Measurements from ENCODE around the gene LRRC8C.
"Not testable (repeated sequence)": the region's sequence is repeated elsewhere in the genome, so short reads cannot be mapped to it uniquely, and the experiment has no call there.

Gene LRRC8C

DNA sequence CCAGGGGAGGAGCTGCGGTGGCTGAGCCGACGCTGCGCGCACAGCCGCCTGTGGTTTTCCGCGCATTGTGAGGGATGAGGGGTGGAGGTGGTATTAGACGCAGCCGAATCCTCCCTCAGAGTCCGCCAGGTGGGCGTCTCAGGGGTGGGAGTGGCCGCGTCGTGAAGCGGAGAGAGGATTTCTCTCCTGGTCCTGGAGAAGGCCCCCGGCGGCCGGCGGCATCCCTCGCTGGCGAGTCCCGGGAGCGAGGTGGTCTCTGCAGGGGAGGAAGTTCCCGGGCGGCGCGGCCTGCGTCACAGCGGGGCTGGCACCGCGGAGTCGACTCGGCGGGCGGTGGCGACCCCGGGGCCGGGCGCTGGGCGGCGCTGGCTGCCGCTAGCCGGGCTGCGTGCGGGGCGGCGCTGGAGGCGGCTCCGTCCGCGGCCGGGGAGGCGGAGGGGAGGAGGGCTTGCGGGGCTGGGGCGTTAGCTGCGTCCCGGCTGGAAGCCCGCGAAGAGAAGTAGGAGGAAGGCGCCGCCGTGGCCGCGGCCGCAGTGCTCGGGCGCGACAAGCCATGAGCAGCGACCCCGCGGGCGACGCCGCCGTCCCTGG lies at the start of gene LRRC8C:
Gene LRRC8C, plus strand, starts transcription at position 464 of the 591 bp plus-strand sequence. CDS start 53,354 bp downstream, outside the sequence.
- peak; percentile 96 for DNase-seq (ENCODE audit: low spot score)

DNA sequence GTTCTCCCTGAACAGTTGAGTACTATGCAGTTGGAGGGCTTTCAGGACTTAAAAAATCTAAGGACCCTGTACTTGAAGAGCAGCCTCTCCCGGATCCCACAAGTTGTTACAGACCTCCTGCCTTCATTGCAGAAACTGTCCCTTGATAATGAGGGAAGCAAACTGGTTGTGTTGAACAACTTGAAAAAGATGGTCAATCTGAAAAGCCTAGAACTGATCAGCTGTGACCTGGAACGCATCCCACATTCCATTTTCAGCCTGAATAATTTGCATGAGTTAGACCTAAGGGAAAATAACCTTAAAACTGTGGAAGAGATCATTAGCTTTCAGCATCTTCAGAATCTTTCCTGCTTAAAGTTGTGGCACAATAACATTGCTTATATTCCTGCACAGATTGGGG lies 48.7 kb upstream of the LRRC8C start:
- no peak for DNase-seq (ENCODE audit: low spot score)

DNA sequence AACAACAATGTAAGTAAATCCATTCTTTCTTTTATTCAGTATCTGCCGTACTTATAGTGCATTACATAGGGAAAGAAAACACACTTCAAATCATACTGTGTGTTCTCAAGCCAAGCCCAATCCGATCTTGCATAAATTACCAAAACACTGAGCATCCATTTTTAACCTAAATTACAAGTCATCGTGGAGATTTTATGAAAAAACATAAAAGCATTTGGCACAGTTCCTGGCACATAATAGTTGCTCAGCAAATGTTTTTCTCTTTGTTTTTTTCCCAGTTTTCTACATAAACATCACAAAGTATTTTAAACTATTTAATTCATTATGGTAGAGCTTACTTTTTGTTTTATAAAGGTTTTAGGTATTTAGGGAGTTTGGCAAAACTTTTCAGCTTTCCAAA lies 48.1 kb upstream of the LRRC8C start:
- no peak for DNase-seq (ENCODE audit: low spot score)

DNA sequence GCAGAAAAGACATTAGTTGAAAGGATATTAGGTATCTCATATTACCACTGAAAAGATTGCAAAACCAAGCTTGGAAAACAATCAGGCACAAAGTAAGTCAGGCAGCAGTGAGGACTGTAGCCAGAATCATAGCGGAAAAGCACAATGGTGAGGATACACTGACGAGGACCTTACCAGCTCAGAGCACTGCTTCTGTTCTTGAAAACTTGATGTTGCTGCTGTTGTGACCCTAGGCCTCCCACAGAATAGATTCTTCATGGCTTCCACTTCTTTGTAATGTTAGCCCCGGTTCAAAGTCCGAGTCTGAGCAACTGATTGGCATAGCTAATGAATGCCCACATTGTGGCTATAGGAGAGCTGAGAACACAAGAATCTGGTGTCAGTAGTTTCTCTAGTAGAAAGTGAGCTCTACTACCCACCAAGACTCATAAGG lies 45.2 kb upstream of the LRRC8C start:
- DNase-seq (ENCODE audit: low spot score) = no peak

DNA sequence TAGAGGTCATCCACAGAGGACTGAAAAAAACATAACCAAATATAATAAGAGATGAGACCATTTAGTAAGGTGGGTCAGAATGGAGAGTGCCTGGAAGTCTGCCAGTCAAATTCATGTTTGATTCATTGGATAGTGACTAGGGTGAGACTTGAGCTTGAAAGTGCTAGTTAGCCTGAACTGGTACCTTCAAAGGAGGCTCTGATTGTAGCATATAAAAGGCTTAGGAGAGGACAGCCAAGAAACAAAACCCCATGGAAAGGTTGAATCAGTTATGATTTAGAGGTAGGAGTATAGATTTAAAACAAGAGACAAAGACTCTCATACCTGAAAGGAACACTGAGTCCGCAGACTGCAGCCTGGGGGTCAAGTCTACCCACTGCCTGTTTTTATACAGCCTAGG lies 44.4 kb upstream of the LRRC8C start:
- no peak for DNase-seq (ENCODE audit: low spot score)

DNA sequence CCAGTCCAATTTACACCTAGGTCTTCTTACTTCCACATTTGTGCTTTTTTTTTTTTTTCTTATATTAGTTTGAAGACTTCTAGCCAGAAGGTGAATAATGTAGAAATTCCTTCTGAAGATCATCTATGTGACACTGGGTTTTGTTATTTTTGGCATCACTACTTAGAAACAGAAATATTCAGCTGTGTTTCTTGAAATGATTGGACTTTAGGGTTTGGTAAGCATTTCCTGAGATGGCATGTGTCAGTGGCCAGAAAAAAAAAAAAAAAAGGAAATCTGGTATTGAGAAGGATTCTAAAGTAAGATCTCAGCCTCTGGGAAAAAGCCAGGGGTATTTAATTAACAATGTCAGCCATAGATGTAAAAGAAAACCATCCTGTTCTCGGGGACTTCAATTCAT lies 43.4 kb upstream of the LRRC8C start:
- DNase-seq (ENCODE audit: low spot score) = no peak

DNA sequence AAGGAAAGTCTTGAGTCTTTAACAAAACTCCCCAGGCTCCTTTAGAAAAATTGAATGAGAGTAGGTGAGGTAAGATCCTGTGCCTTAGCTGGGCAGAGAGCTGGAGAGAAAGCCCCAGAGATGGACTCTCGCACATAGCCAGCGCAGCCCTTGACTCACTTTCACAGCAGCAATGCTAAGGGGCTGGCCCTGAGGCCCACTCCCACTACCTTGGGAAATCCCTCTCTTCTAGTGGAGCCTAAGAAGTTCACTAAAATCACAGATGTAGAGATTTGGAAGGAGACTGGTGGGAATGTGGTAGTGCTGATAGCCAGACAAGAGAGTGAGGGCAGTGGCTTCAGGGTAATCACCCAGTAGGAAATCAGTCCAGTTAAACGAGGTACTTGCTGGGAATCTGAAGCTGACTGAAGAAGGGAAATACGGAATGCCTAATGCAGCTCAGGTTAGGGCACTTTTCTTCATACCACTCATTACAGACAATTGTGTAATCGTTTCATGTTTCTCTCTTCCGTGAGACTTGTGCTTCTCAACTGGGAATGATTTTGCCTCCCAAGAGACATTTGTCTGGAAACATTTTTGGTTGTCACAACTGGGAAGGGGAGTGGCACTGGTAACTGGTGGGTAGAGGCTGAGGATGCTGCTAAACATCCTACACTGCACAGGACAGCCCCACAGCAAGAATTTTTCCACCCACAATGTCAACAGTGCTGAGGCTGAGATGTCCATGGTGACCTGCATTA lies 42.4 kb upstream of the LRRC8C start:
- no peak for DNase-seq (ENCODE audit: low spot score)

DNA sequence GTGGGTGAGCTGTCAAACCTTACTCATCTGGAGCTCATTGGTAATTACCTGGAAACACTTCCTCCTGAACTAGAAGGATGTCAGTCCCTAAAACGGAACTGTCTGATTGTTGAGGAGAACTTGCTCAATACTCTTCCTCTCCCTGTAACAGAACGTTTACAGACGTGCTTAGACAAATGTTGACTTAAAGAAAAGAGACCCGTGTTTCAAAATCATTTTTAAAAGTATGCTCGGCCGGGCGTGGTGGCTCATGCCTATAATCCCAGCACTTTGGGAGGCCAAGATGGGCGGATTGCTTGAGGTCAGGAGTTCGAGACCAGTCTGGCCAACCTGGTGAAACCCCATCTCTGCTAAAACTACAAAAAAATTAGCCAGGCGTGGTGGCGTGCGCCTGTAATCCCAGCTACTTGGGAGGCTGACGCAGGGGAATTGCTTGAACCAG lies 40.0 kb upstream of the LRRC8C start:
- not testable (repeated sequence) for DNase-seq (ENCODE audit: low spot score)

DNA sequence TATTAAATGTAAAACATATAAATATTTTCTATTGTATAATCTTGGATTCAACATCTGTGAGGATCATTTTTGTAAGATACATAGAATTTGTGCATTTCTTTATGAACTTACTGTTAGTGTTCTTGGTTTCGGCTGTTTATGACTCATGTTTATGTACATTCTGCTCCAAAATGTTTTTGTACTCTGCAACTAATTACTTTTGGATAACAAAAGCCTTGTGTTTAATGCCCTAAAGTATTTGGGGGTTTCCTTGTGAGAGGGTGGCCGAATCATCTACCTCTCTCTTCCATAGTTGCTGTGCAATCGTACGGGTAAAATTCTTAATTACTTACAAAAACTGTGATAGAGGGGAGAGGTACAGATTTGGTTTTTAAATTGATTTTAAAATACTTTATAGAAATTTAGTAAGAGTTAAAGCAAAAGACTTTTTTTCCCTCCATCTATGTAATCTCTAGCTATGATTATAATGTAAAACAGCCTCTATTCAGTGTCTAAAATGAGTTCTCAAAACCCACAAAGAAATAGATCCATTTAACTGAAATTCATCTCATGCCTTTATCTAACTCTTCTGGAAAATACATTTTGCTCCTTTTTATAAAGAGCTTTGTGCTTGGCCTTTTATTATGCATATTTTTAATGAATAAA lies 38.7 kb upstream of the LRRC8C start:
- no peak for DNase-seq (ENCODE audit: low spot score)

DNA sequence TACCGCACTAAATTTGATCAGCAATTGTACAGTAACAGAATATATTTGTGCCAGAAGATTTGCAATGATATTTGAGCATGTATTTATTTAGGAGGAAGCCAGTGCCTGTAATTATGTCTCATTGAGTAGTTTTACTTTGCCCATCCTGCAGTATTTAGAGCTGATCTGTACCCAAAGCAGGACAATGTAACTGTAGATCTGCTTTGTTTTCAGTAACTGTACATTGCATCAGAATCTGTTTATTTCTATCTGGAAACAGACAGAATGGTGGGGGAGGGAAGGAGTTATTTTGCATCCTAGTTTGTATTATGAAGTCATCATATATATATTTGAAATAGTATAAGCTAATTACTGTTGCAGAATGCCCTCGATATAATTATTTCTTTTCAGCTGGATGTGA lies 36.2 kb upstream of the LRRC8C start:
- DNase-seq (ENCODE audit: low spot score) = no peak

DNA sequence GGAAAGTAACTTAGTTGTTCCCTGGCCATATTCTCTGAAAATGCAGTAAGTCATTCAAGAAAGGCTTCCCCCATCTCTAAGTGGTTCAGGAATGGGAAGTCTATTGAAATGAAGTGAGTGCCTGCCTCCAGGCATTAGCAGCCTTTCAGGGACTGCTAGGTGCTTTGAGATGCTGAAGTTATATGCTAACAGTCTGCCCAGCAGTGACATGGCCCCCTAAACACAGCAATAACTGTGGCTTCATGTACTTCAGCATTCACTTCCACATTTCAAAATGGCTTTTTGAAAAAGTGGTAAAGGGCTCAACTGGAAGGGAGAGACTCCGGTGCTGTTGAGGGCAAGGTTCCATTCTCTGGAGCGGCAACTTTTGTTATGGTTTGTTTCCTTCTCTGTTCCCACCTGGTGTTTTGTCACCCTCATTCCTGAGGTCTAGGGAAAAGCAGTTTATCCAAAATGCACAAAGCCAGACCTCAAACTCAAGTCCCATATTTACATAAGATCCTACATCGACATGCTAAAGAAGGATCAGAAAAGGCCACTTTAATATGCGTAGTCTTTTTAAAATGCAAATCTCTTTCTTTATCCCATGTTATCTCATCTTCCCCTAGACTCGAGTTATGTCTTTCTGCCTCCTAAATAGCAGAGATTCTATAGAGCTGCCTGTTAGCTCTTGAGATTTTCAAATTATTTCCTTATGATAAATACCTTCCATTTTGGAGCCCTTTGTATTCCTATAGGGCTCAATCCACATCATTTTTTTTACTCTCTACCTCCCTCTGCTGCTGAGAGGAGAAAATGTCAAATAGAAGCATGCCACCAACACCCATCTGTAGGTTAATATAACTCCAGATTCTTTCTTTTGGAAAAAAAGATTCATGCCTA lies 34.2 kb upstream of the LRRC8C start:
- DNase-seq (ENCODE audit: low spot score) = peak; percentile 58

DNA sequence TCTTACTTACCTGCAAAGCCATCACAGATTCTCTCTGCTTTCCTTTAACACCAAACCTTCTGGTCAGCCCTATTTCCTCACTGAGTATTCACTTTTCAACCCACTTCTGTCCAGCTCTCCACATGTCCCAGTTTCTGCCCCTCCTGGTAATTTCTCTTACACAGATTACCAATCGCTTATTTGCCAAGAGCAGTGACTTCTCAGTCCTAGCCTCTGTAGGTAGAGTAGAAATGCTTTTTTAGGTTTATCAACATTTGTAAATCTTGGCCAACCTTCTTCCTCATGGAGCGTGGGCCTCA lies 33.6 kb upstream of the LRRC8C start:
- no peak for DNase-seq (ENCODE audit: low spot score)

DNA sequence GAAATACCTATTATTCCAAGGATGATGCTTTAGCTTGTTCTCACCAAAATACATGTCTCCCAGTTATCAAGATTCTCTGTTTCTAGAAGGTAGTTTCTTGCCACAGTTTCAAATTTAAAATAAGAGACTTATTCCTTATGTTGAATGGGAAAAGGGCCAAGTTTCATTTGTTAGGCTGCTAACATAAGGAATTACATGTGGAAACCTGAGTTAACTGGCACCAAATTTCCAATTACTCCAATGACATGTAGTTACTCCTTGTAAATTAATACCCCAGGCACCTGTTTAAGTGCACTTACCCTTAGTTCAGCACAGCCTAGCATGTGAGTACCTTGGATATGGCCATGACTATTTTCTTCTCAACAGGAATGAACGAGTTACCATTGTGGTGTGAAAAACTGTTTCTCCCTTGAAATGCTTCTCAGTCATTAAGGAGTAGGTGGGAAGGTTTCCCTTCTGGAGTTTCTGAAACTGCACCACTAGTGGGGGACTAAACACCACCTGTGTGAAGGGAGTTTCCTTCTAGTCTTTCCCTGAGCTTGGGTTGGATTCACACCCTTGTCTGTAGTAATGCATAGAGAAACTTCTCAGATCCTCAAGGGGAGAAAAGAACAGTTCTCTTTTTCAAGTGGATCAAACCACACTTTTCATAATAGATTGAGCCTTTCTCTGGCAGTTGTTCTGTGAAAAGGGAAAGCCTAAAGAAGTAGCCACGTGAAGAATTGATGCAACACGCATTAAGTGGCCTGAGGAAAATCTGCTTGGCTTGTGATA lies 32.3 kb upstream of the LRRC8C start:
- DNase-seq (ENCODE audit: low spot score) = no peak

DNA sequence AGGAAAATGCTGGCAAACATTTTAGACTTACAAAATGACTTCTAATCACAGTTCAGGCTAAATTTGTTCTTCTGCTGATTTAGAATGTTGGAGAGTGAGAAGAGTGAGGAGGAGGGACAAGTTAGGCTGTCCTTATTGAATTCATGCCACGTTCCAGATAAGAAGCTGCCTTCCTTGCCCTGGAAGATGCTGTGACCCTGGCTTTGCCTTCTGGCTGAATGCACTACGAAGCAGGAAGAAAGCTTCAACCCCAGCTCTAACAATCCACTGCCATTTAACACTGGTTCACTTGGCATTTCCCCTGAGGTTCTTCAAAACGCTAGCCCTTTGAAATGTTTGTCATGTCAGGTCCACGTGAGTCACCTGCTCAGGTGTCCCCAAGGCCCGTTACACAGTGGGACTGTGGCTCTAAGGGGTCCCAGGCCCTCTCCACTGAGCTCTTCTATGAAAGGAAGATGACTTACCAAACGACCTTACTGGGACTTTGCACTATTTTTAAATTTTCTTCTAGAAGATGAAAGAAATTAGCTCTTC lies 30.0 kb upstream of the LRRC8C start:
- DNase-seq (ENCODE audit: low spot score) = no peak

DNA sequence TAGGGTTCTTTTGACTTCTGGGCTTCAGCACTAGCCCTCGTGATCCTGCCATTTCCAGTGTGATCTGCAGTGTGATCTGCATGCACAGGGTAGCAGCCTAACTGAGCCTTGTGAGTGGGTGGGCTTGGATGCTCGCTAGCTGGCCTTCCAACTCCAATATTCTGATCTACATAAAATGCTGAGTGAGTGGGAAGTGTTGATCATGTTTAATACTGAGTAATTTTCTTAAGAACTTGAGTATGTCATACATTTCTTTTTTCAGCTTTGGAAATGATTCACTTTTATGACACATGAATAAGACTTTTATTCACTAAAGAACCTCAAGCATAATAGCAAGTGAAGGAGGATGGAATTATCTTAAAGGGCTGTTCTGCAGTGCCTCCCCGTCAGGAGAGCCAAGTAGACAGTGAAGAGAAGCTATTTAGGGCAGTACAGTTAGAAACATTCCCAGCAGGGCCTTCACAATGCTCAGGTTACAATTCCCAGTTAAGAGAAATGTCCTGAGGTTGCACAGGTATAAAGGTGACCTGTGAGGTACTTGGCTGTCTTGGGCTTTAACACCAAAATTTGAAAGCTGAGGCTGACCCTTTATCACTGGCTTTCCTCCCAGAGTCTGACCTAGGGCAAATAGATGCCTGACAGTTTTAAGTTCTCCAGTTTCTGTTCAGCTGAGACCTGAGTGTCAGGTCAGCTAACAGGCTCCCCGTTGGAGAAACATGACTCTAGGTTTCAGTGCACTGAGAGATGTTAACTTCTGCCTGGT lies 29.1 kb upstream of the LRRC8C start:
- DNase-seq (ENCODE audit: low spot score) = peak; percentile 13

DNA sequence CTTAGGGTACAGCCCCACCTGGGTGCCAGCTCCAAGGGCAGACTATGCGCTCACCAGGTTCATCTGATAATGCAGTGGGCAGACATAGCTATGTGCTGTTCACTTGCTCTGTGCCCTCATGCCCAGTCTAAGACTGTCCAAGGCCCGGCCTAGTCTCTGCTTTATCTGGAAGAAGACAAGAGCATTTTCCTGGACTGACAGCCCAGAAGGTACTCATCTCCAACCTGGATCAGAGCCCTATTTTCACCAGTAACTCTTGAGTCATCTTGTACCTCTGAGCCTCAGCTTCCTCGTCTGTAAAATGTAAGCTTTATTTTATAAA lies 28.5 kb upstream of the LRRC8C start:
- DNase-seq (ENCODE audit: low spot score) = no peak

DNA sequence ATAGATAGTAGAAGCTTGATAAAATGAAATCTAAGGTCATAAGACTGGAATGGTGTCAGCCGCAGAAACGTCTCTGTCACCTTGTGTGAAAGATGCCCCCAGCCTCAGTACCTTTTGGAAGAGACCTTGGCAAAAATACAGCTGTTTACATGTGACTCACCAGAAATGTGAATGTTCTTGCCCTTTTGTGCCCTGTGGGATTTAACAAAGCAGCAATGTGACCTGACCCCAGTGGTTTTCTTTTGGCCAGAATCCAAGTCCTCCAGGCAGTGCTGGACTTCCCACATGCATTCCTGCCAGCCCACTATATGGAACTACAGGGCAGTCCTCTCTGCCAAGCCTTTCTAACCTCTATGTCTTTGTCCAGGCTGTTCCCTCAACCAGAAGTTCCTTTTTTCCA lies 27.2 kb upstream of the LRRC8C start:
- no peak for DNase-seq (ENCODE audit: low spot score)

DNA sequence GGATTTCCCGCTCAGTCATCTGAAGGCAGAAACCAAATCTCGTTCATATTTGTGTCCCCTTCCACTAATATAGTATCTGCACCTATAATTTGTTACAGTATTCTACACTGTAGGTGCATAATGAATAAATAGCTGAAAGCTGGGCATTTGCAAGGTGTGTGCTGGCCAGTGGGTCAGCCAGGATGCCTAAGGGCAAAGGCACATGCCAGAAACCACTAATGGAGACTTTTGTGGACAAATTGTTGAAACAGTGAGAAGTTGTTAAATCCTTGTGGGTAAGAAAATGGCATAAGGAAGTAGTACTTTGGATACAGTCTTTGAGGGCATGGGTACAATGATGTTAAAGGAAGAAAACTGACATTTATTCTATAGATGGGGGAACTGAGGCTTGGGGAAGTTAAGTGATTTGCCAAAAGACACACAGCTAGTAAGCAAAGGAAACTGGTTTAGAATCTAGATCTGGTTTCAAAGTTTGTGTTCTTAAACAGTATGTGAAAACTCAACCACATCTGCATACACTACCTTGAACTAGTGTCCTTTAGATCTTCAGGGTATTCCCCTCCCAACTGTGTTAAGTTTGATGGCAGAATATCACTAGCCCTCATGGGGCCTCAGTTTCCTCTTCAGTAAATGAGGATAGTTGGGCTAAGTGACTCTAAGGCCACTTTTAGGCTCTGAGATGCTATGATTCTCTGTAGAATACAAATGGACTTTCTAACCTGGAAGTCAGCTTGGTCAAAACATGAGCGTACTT lies 26.5 kb upstream of the LRRC8C start:
- DNase-seq (ENCODE audit: low spot score) = no peak

DNA sequence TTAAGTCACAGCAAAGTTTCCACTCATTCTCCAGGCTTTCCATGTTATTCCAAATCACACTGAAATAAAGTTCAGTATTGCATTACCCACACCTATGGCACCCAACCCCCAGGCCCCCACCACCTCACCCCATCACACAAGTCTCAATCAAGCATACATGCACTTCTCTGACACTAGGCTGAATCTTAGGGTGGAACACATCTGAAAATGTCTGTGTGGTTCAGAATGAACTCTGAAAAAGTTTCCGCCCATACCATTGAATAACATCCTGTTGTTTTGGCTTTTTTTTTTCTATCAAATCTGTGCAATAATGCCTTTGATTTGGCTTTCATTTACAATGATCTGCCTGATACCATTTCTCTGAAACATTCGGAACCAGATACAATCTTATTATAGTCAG lies 25.8 kb upstream of the LRRC8C start:
- no peak for DNase-seq (ENCODE audit: low spot score)
